Mucosa of descending colon (tissue), 3 donors: Measurements from ENCODE around the gene CREG2. TPM values are rescaled to one million over a fixed set of nuclear protein-coding genes. Genes with fewer than 3 reads are reported as not detected.
"Not testable (repeated sequence)": the region's sequence is repeated elsewhere in the genome, so short reads cannot be mapped to it uniquely, and the experiment has no call there.

Experiments used
- ATAC-seq: fragments of 200-7000 bp; cut with Tn5 transposase; one replicate; pipeline ENCODE4 v1.9.1; 2020; ENCODE audit warnings: mild to moderate bottlenecking, moderate library complexity
- DNase-seq, 3 donors: peaks; one replicate each; pipeline ENCODE4 v3.0.0-alpha.2; 2020
- H3K36me3 ChIP-seq: fragments of 200-600 bp; one replicate; pipeline ENCODE4 v1.8.0; 2021; ENCODE audit warnings: low read depth, mild to moderate bottlenecking
- H3K4me1 ChIP-seq: fragments of 200-600 bp; one replicate; pipeline ENCODE4 v1.8.0; 2021; ENCODE audit warnings: low read depth, mild to moderate bottlenecking
- H3K4me3 ChIP-seq: fragments of 200-600 bp; one replicate; pipeline ENCODE4 v1.8.0; 2021; ENCODE audit warnings: mild to moderate bottlenecking
- H3K9me3 ChIP-seq: fragments of 200-600 bp; one replicate; pipeline ENCODE4 v1.8.0; 2021; ENCODE audit warnings: mild to moderate bottlenecking
- CTCF ChIP-seq: fragments of 200-600 bp; IDR thresholded peaks from one replicate; pipeline ENCODE4 v1.8.0; 2022; ENCODE audit warnings: antibody characterized with exemption, mild to moderate bottlenecking
- intact Hi-C, 2 donors: fragments of 100-400 bp; cut with DNase I in 1 of 2; cut with micrococcal nuclease in 1 of 2; formaldehyde crosslinking; loops; one replicate each; pipeline versions ENCODE4 v1.11.0 to v1.11.1; 2022; cut with DNase I, micrococcal nuclease
- total RNA-seq, 3 donors: library from RNA; stranded (reverse); fragmentation: NEBNext Ultra II Directional in 2 of 3; extraction: Animal tissue kit (Norgen Biotek cat#: 25700) in 2 of 3; gene quantifications; one replicate each; pipeline versions ENCODE4 v1.2.1 to v1.2.4, GENCODE V29; 2021 to 2023
- donor health status: DM: no; HTN: no; CAD: no; lungs with moderate emphysema.
- donor health status: DM: no; HTN: no; CAD: no.
- donor health status: DM: no; HTN: yes; CAD: no.

Gene CREG2
- total RNA-seq, 3 donors from 2014 or later = 0.19 to 1.1 TPM; not detected in 1

- no peak for TF ChIP-seq CTCF
- DNase-seq = no peak
- Histone ChIP-seq H3K36me3 (no peaks in the 10 kb centered on the region), H3K4me1 (no peaks in the 10 kb centered on the region), H3K9me3 (no peaks in the 10 kb centered on the region), H3K4me3 (no peak overlapping the region)
- ATAC-seq = no peak
- intact Hi-C loops = no loop called here
Observed at GRCh38 chr2:101355401-101356054, 31.8 kb downstream of the CREG2 start.

- no peak for ATAC-seq
- no peaks in the 10 kb centered on the region for H3K4me1 ChIP-seq
- H3K9me3 ChIP-seq = no peaks in the 10 kb centered on the region
- TF ChIP-seq CTCF = no peak
- intact Hi-C loops = no loop called here
- H3K36me3 ChIP-seq = no peaks in the 10 kb centered on the region
- no peak overlapping the region for H3K4me3 ChIP-seq
- DNase-seq = no peak
Observed at GRCh38 chr2:101354420-101355311, 32.6 kb downstream of the CREG2 start.

GRCh38 chr2:101352631-101353030 lies 34.7 kb downstream of the CREG2 start:
- intact Hi-C loops, H3K9me3 ChIP-seq, H3K36me3 ChIP-seq, H3K4me1 ChIP-seq, H3K4me3 ChIP-seq, ATAC-seq, DNase-seq: not testable (repeated sequence)

- no peaks in the 10 kb centered on the region for H3K9me3 ChIP-seq
- H3K4me1 ChIP-seq = no peaks in the 10 kb centered on the region
- no peaks in the 10 kb centered on the region for H3K36me3 ChIP-seq
- intact Hi-C loops = no loop called here
- DNase-seq (no peak), ATAC-seq (no peak)
- H3K4me3 ChIP-seq = no peak overlapping the region
- no peak for TF ChIP-seq CTCF
Observed at GRCh38 chr2:101351207-101351606, 36.1 kb downstream of the CREG2 start.

- H3K9me3 ChIP-seq = no peaks in the 10 kb centered on the region
- no peaks in the 10 kb centered on the region for H3K36me3 ChIP-seq
- no peak for DNase-seq
- TF ChIP-seq CTCF = no peak
- ATAC-seq = no peak
- intact Hi-C loops = no loop called here
- no peaks in the 10 kb centered on the region for H3K4me1 ChIP-seq
- no peak overlapping the region for H3K4me3 ChIP-seq
Observed at GRCh38 chr2:101349893-101350662, 37.2 kb downstream of the CREG2 start.
